Measurements from ENCODE around the gene GPR137.
A peak's percentile ranks its signal among the peaks of the same experiment; 100 is the strongest.

Gene GPR137, protein sequence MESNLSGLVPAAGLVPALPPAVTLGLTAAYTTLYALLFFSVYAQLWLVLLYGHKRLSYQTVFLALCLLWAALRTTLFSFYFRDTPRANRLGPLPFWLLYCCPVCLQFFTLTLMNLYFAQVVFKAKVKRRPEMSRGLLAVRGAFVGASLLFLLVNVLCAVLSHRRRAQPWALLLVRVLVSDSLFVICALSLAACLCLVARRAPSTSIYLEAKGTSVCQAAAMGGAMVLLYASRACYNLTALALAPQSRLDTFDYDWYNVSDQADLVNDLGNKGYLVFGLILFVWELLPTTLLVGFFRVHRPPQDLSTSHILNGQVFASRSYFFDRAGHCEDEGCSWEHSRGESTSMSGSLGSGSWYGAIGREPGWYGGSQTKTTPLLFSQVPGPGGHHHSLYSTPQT

DNA sequence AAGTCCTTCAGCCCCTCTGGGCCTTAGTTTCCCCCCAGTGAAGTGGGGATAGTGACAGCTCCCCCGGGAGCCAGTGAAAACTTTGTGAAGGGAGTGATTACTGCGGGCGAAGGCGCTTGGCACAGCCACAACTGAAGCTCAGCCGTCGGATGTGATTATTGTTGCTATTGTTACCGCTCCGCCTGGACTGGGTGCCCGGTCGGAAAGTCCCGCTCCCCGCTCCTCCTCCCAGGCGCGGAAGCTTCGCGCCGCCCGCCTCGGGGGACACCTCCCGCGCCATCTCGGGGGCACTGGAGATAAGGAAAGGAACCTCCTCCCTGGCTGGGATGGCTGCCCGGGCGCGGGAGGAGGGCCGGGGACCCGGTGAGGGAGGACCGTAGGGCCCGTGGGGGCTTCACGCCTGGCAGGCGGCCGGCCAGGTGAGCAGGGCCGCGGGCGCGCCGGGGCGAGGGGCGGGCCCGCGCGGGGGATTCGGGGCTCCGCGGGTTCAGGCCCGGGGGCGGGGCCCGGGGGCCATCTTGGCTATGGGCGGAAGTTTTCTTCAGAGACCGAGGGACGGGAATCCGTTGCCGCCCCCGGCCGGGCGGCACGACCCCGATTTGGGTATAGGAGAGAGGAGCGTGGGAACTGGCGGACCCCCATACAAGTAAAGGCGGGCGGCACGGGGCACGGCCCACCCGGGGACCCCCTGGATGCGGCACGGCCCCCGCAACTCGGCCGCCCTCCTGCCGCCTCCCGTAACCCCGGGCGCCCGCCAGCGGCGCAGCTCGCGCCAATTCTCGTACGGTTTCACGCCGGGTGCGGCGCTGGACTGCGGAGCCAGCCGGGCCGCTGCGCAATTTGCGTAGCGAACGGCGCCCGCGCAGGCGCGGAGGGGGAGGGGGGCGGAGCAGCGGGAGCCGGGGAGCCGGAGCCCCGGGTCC lies at the start of gene GPR137:
GPR137 (plus strand) TSS at position 887 of the 923 bp plus-strand sequence. CDS start 677 bp downstream, outside the sequence.
- Histone ChIP-seq H3K9ac (ENCODE audit: low read length) (peak within 1 kb of the TSS; percentile 95), H3K9me3 (ENCODE audit: control insufficient read depth, low read length) (no peaks in the 10 kb centered on the region), H3K36me3 (ENCODE audit: control insufficient read depth, insufficient read depth, low read length) (no peaks in the 10 kb centered on the region), H3K27me3 (ENCODE audit: control insufficient read depth, insufficient read depth, low read length) (peaks cover 3% of the 10 kb centered on the region), H3K4me1 (ENCODE audit: control insufficient read depth, insufficient read depth, low read length) (peaks cover 31% of the 10 kb centered on the region), H3K4me3 (ENCODE audit: low read length) (peak within 1 kb of the TSS; percentile 80)

DNA sequence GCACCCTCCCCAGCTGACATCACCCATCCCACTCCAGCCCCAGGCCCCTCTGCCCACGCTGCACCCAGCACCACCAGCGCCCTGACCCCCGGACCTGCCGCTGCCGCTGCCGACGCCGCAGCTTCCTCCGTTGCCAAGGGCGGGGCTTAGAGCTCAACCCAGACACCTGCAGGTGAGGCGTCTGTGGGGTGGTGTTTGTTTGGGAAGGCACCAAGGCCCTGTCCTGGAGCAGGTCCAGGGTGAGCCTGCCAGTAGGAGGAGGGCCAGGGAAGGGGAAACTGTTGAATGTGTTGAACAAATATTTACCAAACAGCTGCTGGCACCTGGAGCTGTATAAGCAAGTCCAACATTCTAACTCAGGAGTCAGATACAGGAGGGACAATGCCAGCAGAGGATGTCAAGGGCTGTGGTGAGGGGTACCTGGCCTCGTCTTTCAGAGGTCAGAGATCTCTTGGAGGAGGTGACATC lies 48.1 kb upstream of the GPR137 start:
- Histone ChIP-seq H3K4me3 (ENCODE audit: low read length) (no peak overlapping the region), H3K9me3 (ENCODE audit: control insufficient read depth, low read length) (no peaks in the 10 kb centered on the region), H3K36me3 (ENCODE audit: control insufficient read depth, insufficient read depth, low read length) (no peaks in the 10 kb centered on the region), H3K27me3 (ENCODE audit: control insufficient read depth, insufficient read depth, low read length) (no peaks in the 10 kb centered on the region), H3K9ac (ENCODE audit: low read length) (peak overlapping the region; percentile 45), H3K4me1 (ENCODE audit: control insufficient read depth, insufficient read depth, low read length) (peaks cover 69% of the 10 kb centered on the region)

DNA sequence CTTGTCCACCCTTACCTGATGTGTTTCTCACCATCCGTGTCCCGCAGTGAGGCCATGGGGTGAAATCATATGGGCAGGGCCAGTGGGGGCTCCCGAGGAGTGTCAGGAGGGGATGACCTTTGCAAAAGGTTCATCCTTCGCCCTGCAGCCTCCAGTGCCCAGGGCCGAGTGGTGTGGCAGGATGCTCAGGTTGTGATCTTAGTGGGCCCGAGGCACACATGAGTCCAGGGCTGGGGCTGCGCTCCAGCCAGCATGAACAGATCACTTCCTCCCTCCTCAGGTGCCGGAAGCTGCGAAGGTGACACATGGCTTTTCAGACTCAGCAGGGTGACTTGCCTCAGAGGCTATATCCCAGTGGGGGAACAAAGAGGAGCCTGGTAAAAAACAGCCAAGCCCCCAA lies 47.6 kb upstream of the GPR137 start:
- Histone ChIP-seq H3K9me3 (ENCODE audit: control insufficient read depth, low read length) (no peaks in the 10 kb centered on the region), H3K27me3 (ENCODE audit: control insufficient read depth, insufficient read depth, low read length) (no peaks in the 10 kb centered on the region), H3K4me3 (ENCODE audit: low read length) (no peak overlapping the region), H3K9ac (ENCODE audit: low read length) (peak overlapping the region; percentile 45), H3K4me1 (ENCODE audit: control insufficient read depth, insufficient read depth, low read length) (peaks cover 71% of the 10 kb centered on the region), H3K36me3 (ENCODE audit: control insufficient read depth, insufficient read depth, low read length) (no peaks in the 10 kb centered on the region)

DNA sequence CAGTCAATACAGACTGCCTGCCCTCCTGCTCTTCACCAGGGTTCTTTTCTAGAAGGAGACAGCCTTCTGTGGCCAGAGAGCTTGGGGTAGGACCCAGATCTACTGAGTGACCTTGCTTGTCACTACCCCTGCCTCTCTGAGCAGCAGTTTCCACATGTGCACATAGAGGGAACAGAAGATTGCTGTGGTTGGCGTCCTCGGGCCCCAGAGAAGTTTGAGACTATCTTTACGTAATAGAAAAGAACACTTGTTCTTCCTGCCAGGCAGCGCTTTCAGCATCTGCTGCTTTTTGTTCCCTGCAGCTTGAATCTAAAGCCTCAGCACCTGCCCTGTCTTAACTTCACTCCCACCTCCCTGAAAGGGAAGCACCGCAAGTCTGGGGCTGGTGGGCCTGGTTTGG lies 46.6 kb upstream of the GPR137 start:
- H3K36me3 ChIP-seq (ENCODE audit: control insufficient read depth, insufficient read depth, low read length) = no peaks in the 10 kb centered on the region
- peaks cover 64% of the 10 kb centered on the region for H3K4me1 ChIP-seq (ENCODE audit: control insufficient read depth, insufficient read depth, low read length)
- H3K9ac ChIP-seq (ENCODE audit: low read length) = no peak overlapping the region
- H3K27me3 ChIP-seq (ENCODE audit: control insufficient read depth, insufficient read depth, low read length) = no peaks in the 10 kb centered on the region
- H3K9me3 ChIP-seq (ENCODE audit: control insufficient read depth, low read length) = no peaks in the 10 kb centered on the region
- no peak overlapping the region for H3K4me3 ChIP-seq (ENCODE audit: low read length)

DNA sequence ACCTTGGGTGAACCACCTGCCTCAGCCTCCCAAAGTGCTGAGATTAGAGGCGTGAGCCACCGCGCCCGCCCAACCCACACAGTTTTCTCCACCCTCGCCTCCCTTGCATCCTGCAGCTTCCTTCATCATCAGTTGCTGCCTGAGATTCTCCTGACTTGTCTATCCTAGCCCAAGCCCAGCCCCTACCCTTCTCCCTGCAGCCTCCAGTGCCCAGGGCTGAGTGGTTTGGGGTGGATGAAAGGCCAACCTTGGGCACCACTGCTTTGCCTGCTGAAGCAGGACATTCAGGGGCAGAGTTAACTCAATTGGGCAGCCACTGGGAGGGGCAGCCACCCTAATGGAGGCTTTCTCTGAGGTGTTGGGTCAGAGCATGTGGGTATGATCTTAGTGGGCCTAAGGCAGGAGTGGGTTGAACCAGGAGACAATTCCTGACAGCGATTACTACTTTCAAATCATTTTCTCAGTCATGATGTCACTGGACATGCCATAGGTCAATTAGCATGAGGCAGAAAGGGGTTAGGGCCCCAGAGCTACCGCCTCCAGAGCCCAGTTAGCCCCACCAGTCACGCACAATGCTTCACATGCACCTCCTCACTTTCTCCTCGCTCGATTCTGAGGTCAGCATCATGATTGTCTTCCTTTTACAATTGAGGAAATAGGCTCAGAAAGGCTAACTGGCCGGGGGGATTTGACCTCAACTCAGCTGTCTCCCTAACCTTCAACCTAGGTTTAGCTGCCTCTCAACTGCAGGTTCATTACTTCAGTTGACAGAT lies 45.8 kb upstream of the GPR137 start:
- Histone ChIP-seq H3K9ac (ENCODE audit: low read length) (peak overlapping the region; percentile 95), H3K4me1 (ENCODE audit: control insufficient read depth, insufficient read depth, low read length) (peaks cover 64% of the 10 kb centered on the region), H3K9me3 (ENCODE audit: control insufficient read depth, low read length) (no peaks in the 10 kb centered on the region), H3K4me3 (ENCODE audit: low read length) (peak overlapping the region; percentile 90), H3K27me3 (ENCODE audit: control insufficient read depth, insufficient read depth, low read length) (no peaks in the 10 kb centered on the region), H3K36me3 (ENCODE audit: control insufficient read depth, insufficient read depth, low read length) (no peaks in the 10 kb centered on the region)

DNA sequence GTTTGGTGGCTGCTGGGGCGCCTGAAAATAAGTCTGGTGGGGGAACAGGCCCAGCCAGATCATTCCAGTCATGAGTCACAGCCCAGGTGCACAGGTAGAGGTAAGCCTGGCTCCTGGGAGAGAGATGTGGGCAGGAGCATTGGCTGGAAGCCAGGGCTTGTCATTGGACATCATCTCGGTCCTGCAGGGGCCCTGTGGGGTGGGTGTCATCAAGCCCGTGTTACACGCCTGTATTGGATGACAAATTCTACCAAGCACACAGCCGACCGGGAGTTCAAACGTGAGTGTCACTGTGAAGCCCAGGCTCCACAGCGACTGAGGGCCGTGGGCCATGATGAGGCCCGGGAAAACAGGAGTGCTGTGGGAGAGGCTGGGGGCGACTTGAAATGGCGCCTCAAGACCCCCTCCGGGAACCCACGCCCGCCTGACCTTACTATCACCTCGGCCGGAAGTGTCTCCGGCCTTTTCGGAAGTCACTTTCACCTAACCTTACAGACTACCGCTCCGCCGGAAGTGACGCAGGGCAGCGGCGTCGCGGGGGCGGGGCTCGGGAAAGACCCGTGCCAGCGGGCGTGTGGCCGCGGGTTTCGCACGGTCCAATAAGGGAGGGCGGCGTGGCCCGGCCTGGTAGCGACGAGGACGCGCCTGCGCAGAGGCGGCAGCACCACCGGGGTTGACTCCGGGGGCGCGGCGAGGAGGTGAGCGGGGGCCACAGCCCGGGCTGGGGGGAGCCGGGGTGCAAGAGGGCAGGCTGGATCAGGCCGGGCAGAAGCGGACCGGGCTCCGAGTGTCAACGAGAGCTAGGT lies 45.0 kb upstream of the GPR137 start, which contains the start of gene FKBP2:
FKBP2 (plus strand) TSS at position 661 of the 806 bp plus-strand sequence. CDS start 1,293 bp downstream, outside the sequence.
- Histone ChIP-seq H3K9me3 (ENCODE audit: control insufficient read depth, low read length) (no peaks in the 10 kb centered on the region), H3K4me3 (ENCODE audit: low read length) (peak within 1 kb of the TSS; percentile 90), H3K4me1 (ENCODE audit: control insufficient read depth, insufficient read depth, low read length) (peaks cover 64% of the 10 kb centered on the region), H3K27me3 (ENCODE audit: control insufficient read depth, insufficient read depth, low read length) (no peaks in the 10 kb centered on the region), H3K9ac (ENCODE audit: low read length) (peak within 1 kb of the TSS; percentile 95), H3K36me3 (ENCODE audit: control insufficient read depth, insufficient read depth, low read length) (no peaks in the 10 kb centered on the region)

DNA sequence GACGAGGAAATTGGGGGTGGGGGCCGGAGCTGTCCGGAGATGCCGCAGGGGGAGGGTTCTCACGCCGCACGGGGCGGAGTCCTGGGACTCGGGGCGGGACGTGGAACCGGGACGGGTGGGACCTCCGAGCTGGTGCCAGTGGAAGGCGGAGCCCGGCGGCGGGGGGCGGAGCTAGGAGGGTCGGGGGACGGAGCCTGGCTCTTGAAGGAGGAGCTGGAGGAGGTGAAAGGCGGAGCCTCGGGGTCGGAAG lies 44.5 kb upstream of the GPR137 start:
- peak overlapping the region; percentile 95 for H3K9ac ChIP-seq (ENCODE audit: low read length)
- peaks cover 64% of the 10 kb centered on the region for H3K4me1 ChIP-seq (ENCODE audit: control insufficient read depth, insufficient read depth, low read length)
- peak overlapping the region; percentile 90 for H3K4me3 ChIP-seq (ENCODE audit: low read length)
- H3K9me3 ChIP-seq (ENCODE audit: control insufficient read depth, low read length) = no peaks in the 10 kb centered on the region
- no peaks in the 10 kb centered on the region for H3K27me3 ChIP-seq (ENCODE audit: control insufficient read depth, insufficient read depth, low read length)
- H3K36me3 ChIP-seq (ENCODE audit: control insufficient read depth, insufficient read depth, low read length) = no peaks in the 10 kb centered on the region

DNA sequence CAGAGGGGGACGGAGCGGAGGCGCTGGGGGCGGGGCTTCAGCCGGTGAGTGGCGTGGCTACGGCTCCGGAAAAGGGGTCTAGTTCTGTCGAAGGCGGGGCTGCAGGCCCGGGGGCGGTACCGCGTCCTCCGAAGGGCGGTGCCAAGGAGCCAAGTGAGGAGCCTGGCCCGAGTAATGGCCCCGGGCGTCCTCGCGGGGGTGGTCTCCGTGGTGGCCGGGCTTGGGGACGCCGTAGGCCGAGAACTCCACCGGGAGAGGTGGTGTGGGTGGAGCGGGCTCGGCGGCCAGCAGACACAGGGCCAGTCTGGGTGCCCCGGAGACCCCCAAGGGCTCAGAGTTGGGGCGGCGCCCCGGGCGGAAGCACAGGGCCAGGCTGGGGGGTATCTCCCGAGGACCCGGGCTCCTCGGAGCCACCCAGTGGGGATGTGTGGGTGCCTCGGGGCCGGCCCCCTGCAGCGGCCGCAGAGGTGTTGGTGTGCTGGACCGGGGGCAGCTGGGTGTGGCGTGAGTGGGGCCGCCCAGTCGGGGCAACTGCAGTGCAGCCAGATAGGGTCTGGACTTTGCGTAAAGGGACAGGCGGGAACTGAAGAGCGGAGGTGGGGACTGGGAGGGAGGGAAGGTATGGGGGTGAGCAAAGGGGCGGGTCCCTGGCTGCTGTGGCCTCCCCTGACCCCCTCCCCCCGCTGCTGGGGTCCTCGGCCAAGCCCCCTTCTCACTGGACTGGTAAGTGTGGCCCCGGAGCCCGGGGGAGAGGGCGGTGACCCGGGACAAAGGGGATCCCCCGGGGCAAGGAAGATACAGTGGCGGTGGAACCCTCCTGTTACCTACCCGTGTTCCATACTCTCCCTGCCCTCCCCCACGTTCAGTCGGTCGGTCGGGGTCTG lies 43.9 kb upstream of the GPR137 start:
- H3K9ac ChIP-seq (ENCODE audit: low read length) = peak overlapping the region; percentile 82
- H3K4me1 ChIP-seq (ENCODE audit: control insufficient read depth, insufficient read depth, low read length) = peaks cover 63% of the 10 kb centered on the region
- H3K27me3 ChIP-seq (ENCODE audit: control insufficient read depth, insufficient read depth, low read length) = no peaks in the 10 kb centered on the region
- peak overlapping the region; percentile 63 for H3K4me3 ChIP-seq (ENCODE audit: low read length)
- H3K36me3 ChIP-seq (ENCODE audit: control insufficient read depth, insufficient read depth, low read length) = no peaks in the 10 kb centered on the region
- no peaks in the 10 kb centered on the region for H3K9me3 ChIP-seq (ENCODE audit: control insufficient read depth, low read length)

DNA sequence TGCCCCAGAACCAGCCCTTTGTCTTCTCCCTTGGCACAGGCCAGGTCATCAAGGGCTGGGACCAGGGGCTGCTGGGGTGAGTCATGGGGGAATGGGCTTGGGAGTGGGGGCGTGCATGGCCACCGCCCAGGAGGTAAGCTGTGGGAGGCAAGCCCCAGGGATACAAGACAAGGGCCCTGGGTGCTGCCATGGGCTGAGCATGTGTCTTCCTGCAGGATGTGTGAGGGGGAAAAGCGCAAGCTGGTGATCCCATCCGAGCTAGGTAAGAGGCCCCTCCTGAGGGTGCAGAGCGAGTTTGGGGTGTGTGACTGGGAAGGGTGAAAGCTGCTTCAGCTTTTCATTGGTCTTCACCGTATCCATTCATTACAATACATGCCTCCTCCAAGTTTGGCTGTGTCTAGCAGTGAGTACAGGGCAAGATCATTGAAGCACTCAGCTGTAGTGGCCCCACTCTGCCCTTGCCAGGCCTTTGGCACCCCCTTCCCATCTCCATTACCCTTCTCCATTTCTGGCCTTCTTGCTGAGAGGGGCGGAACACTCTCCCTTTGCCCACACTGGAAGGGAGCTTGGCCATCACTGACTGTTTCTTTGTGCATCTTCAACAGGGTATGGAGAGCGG lies 42.3 kb upstream of the GPR137 start:
- H3K4me1 ChIP-seq (ENCODE audit: control insufficient read depth, insufficient read depth, low read length) = peaks cover 54% of the 10 kb centered on the region
- H3K27me3 ChIP-seq (ENCODE audit: control insufficient read depth, insufficient read depth, low read length) = no peaks in the 10 kb centered on the region
- no peaks in the 10 kb centered on the region for H3K36me3 ChIP-seq (ENCODE audit: control insufficient read depth, insufficient read depth, low read length)
- no peaks in the 10 kb centered on the region for H3K9me3 ChIP-seq (ENCODE audit: control insufficient read depth, low read length)
- no peak overlapping the region for H3K9ac ChIP-seq (ENCODE audit: low read length)
- H3K4me3 ChIP-seq (ENCODE audit: low read length) = no peak overlapping the region

DNA sequence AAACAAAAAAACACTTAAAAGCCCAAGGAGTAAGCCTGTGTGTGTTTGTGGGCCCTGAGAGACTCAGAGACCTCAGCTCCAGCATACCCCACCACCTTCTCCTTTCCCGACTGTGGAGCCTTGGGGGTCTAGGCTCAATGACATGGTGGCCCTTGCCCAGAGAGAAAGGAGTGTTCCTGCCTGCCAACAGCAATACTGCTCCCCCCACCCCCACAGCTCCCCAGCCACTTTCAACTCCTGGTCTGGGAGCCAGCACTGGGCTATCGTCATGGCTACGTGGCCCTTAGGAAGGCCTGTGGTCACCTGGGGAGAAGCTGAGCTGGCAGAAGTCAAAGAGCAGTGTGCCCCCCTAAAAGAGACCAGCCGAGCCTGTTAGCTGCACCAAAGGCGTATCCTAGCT lies 41.5 kb upstream of the GPR137 start:
- Histone ChIP-seq H3K4me1 (ENCODE audit: control insufficient read depth, insufficient read depth, low read length) (peaks cover 46% of the 10 kb centered on the region), H3K4me3 (ENCODE audit: low read length) (no peak overlapping the region), H3K9me3 (ENCODE audit: control insufficient read depth, low read length) (no peaks in the 10 kb centered on the region), H3K9ac (ENCODE audit: low read length) (peak overlapping the region; percentile 28), H3K36me3 (ENCODE audit: control insufficient read depth, insufficient read depth, low read length) (no peaks in the 10 kb centered on the region), H3K27me3 (ENCODE audit: control insufficient read depth, insufficient read depth, low read length) (no peaks in the 10 kb centered on the region)
